Measurements from ENCODE around the gene PRKAR2A. TPM values are rescaled to one million over a fixed set of nuclear protein-coding genes. Genes with fewer than 3 reads are reported as not detected.

The PRKAR2A gene
- total and polyA plus RNA-seq, 11 donors = 10.6 to 71.6 (median 42.8) TPM

- peaks cover 0 to 61% (median 42%) of the 10 kb centered on the region in 9 donors for H3K36me3 ChIP-seq
- ATAC-seq (no peak), DNase-seq (no peak)
- no peaks in the 10 kb centered on the region for H3K27me3 ChIP-seq
- TF ChIP-seq POLR2A (IDR thresholded peaks at IDR 0.05) (no peak), CTCF (IDR thresholded peaks at IDR 0.05) (no peak)
- no peaks in the 10 kb centered on the region for H3K4me1 ChIP-seq
- H3K9me3 ChIP-seq = no peaks in the 10 kb centered on the region
- H3K27ac ChIP-seq = no peak overlapping the region
- H3K4me3 ChIP-seq = no peak overlapping the region
- intact Hi-C loops (cut with DNase I) = loop anchor here in 1 of 10 donors (10.0 kb wide), 1 partner anchor 59 kb away; the partner anchor contains the start of gene ARIH2
- WGBS, 4 donors = 82 to 87% (median 86%) methylated on average over 9 of the region's 9 CpGs
Measured at GRCh38 chr3:48855681-48856447, 8.2 kb upstream of the PRKAR2A start.

- Histone ChIP-seq H3K4me1 (peaks cover 0 to 9% (median 3%) of the 10 kb centered on the region in 12 donors), H3K4me3 (no peak overlapping the region), H3K27me3 (no peaks in the 10 kb centered on the region), H3K36me3 (peaks cover 0 to 25% (median 15%) of the 10 kb centered on the region in 9 donors), H3K9me3 (no peaks in the 10 kb centered on the region), H3K27ac (no peak overlapping the region)
- intact Hi-C loops (cut with DNase I) = loop anchor here in 1 of 10 donors (10.0 kb wide), 1 partner anchor 63 kb away; the partner anchor contains the start of gene ARIH2
- no peak for TF ChIP-seq CTCF (IDR thresholded peaks at IDR 0.05)
- no peak for TF ChIP-seq POLR2A (IDR thresholded peaks at IDR 0.05)
- 78 to 91% (median 87%) methylated on average over 4 to 5 of the region's 5 CpGs for WGBS, 4 donors
- DNase-seq (no peak), ATAC-seq (no peak)
Measured at GRCh38 chr3:48852151-48852550, 4.5 kb upstream of the PRKAR2A start.

- Histone ChIP-seq H3K4me3 (no peak overlapping the region), H3K27me3 (no peaks in the 10 kb centered on the region), H3K36me3 (peaks cover 0 to 17% (median 8%) of the 10 kb centered on the region in 9 donors), H3K27ac (no peak overlapping the region), H3K9me3 (no peaks in the 10 kb centered on the region), H3K4me1 (peaks cover 0 to 14% (median 7%) of the 10 kb centered on the region in 12 donors)
- WGBS, 4 donors = 56 to 72% (median 59%) methylated on average over 3 of the region's 3 CpGs
- intact Hi-C loops (cut with DNase I) = loop anchor here in 1 of 10 donors (10.0 kb wide), 1 partner anchor 63 kb away; the partner anchor contains the start of gene ARIH2
- no peak for ATAC-seq
- DNase-seq = no peak
- TF ChIP-seq POLR2A (IDR thresholded peaks at IDR 0.05) (no peak), CTCF (IDR thresholded peaks at IDR 0.05) (no peak)
Measured at GRCh38 chr3:48851407-48851806, 3.7 kb upstream of the PRKAR2A start.

GRCh38 chr3:48848816-48849515 lies 1.3 kb upstream of the PRKAR2A start:
- TF ChIP-seq CTCF (IDR thresholded peaks at IDR 0.05) (no peak), POLR2A (IDR thresholded peaks at IDR 0.05) (no peak)
- WGBS, 4 donors = 94 to 97% (median 96%) methylated on average over 8 of the region's 8 CpGs

More at GRCh38 chr3:48848816-48849515, 1.3 kb upstream of the PRKAR2A start:
- no peaks in the 10 kb centered on the region for H3K9me3 ChIP-seq
- H3K4me1 ChIP-seq = peaks cover 10 to 30% (median 20%) of the 10 kb centered on the region in 12 donors
- peaks cover 0 to 2% (median 0%) of the 10 kb centered on the region in 9 donors for H3K36me3 ChIP-seq
- H3K27me3 ChIP-seq = no peaks in the 10 kb centered on the region
- no peak overlapping the region for H3K4me3 ChIP-seq
- ATAC-seq = no peak
- intact Hi-C loops (cut with DNase I) = loop anchor here in 3 of 10 donors (2.0 to 5.0 kb wide), 5 partner anchors 48 to 162 kb away; partner anchors contain the start of genes ARIH2 (in 1 of the 3), NCKIPSD (in 1 of the 3) and SLC25A20 (in 1 of the 3)
- DNase-seq = peak in 1 of 5 donors; percentile 19
- H3K27ac ChIP-seq = peak overlapping the region in 1 of 12 donors; percentile 96
